HG03139 (cell line): ENCODE data around the gene ZFAND3.
"Not testable (repeated sequence)": the region's sequence is repeated elsewhere in the genome, so short reads cannot be mapped to it uniquely, and the experiment has no call there.

Source experiments
- ATAC-seq: cut with Tn5 transposase; IDR thresholded peaks from one replicate; pipeline ENCODE4 v1.9.1; 2021; ENCODE audit not compliant: unreplicated experiment

Gene ZFAND3

GRCh38 chr6:37862430-37862829 lies 42.9 kb downstream of the ZFAND3 start:
- ATAC-seq: no peak

GRCh38 chr6:37862992-37863391 lies 43.5 kb downstream of the ZFAND3 start:
- ATAC-seq: no peak

- no peak for ATAC-seq
Measured at GRCh38 chr6:37864250-37864649, 44.7 kb downstream of the ZFAND3 start.

DNA sequence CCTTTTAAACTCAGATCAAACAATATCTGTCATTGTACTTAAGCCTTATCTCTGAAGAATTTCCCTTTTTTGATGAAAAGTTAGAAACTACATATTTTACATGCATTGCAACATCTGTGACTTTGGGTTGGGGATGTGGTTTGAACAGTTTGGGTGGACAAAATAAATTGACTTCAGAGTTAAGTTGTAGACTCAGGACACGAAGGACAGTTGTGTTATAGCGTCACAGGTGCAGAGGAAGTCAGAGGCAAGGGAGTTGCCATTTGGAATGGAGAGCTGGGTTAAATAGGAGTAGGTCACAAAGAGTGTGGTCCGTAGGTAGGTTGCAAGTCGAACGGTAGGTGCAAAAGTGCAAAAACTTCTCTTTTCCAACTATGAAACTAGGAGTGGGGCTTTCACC lies 46.0 kb downstream of the ZFAND3 start:
- no peak for ATAC-seq

DNA sequence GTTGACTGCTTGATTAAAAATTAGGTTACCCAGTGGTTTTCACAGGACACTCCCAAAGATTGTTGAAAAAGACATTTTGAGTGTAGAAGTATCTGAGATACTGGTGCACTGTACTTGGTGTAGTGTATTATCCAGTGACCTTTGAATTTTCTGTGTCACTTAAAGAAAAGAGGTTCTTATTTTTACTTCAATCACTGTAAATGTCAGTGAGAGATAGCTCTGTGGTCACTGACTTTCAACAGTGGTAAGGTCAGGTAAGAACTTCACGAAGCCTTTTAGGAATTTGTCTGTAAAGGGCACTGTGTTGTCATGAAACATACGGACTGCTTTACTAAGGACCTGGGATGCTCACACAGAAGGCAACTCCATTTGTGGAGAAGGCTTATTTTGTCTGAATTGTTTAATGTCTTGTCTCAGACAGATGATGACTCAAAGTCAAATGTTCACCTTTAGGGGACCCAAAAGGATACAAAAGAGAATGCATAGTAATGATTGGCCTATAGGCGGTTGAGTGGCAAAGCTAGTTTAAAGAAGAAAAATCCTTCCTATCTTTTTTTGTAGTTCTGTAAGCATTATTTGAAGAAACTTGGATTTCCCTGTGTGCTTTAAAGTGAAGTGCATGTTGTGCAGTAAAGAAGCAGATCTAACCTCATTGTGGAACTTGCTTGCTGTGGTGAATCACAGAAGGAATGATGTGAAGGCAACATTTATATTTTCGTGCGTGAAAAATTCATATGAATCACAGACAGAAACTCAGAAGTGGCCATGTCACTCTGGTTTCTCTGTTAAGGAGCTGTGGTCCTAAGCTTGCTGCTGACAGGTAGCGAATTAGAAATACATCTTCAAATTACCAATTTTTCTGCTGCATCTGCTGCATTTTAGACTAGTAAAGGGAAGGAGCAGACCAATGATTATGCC lies 47.3 kb downstream of the ZFAND3 start:
- ATAC-seq: no peak

GRCh38 chr6:37867756-37868446 lies 48.4 kb downstream of the ZFAND3 start:
- ATAC-seq: no peak

DNA sequence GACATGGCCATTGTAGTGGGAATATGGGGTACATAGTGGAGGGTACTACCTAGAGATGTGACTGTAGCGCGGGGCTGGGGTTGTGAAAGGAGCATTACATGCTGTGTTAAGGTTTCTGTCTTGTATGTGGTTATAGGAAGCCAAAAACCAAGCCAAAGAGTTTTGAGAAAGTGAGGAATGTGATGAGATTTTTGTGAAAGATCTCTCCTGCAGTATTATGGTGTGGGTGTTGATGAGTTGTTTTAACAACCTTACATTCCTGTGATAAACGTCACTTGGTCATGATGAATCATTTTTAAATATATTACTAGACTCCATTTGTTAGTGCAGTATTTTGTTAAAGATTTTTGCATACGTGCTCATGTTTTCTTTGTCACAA lies 48.9 kb downstream of the ZFAND3 start:
- ATAC-seq: no peak

DNA sequence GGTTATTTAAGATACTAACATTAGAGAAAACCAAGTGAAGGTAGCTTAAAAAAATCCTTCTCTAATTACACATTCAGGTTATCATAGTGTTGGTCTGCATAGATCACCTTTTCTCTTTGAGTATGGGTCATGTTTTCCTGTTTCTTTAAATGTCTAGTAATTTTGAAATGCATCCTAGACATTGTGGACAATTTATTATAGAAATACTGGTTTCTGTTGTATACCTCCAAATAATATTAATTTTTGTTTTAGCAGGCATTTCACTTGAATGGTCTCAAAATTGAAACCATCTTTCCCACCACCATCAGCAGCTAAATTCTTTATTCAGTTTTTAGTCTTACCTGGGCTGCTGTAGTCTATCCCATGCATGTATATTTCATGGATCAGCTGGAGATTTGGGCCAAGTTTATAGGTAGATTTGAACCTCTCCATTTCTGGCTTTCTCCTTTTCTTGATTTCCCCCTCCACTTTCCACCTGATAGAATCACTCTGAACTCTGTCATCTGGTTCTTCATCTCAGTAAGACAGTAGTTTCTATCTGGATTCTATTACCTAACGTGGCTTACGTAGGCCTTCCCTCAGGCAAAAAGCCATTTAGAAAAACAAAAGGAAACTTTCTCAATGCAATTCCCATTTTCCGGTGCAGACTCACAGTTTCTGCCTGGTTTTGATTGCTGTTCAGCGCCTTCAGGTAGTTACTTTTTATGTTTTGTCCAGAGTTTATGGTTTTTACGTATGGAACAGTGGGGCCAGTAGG lies 52.3 kb downstream of the ZFAND3 start:
- ATAC-seq: no peak

DNA sequence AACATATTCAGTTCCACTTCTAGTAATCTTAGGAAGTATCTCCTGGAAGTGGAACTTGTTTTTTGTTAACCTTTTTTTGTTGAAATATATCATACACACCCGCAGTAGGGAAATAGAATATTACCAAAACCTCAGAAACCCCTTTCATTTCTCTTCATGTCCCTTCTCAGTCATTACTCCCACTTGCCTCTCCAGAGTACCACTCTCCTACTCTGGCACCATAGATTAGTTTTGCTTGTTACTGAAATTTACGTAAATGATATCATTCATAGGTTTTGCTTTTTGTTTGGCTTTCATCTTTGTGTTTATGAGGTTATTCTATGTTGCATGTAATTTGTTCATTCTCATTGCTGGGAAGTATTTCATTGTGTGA lies 52.8 kb downstream of the ZFAND3 start:
- no peak for ATAC-seq

GRCh38 chr6:37874726-37875125 lies 55.2 kb downstream of the ZFAND3 start:
- ATAC-seq: no peak

DNA sequence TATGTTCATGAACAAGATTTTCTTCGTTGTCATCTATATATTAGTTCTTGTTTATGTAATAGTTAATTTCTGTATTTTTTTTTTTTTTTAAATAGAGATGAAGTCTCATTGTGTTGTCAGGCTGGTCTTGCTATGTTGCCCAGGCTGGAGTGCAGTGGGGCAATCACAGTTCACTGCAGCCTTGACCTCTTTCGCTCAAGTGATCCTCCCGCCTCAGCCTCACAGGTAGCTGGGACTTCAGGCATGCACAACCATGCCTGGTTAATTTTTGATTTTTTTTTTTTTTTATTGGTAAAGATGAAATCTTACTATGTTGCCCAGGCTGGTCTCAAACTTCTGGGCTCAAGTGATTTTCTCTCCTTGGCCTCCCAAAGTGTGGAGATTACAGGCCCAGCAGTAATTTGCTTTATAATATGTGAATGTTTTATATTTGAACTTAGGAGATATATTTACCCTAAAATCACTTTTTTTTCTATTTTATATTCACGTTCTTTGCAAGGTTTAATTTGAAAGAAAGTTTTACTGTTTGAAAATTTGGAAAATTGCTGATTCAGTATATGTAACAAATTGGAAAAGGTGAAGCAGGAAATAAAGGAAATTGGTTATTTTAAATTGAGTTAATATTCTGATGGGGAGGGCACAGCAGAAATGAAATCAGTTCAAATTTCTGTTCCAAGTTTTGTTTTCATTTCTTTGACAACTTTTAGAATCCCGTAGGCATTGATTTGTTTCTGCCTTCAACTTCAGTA lies 56.2 kb downstream of the ZFAND3 start:
- ATAC-seq: no peak

- no peak for ATAC-seq
Measured at GRCh38 chr6:37876843-37877242, 57.3 kb downstream of the ZFAND3 start.

DNA sequence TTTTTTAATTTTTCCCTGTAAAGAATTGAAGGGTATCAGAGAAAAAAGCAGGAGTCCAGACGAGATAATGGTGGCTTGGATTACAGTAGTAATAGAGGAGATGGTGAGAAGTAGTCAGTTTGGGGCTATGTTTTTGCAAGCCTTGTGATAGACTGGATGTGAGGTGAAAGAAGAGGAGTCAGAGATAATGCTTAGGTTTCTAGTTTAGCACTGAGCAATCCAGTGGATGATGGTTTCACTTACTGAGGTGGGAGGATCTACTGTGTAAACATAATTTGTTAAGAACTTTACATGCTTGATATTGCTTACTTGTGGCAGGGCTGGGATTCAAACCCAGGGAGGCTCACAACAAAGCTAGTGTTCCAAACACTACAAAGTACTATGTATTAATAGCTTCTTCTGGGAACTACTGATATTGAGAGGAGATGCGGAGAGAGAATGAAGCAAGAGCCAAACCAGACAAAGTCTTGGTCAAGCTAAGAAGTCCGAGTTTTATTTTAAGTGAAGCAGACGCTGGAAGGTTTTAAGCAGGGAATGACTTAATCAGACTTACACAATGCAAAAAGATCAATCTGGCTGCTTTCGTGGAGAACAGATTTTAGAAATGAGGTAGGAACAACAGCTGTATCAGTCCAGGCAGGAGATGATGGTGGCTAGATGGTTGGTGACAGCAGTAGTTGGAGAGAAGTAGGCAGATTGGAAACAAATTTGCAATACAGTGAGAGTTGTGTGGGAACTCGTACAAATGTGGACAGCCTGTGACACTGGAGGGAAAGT lies 58.0 kb downstream of the ZFAND3 start:
- ATAC-seq: no peak

DNA sequence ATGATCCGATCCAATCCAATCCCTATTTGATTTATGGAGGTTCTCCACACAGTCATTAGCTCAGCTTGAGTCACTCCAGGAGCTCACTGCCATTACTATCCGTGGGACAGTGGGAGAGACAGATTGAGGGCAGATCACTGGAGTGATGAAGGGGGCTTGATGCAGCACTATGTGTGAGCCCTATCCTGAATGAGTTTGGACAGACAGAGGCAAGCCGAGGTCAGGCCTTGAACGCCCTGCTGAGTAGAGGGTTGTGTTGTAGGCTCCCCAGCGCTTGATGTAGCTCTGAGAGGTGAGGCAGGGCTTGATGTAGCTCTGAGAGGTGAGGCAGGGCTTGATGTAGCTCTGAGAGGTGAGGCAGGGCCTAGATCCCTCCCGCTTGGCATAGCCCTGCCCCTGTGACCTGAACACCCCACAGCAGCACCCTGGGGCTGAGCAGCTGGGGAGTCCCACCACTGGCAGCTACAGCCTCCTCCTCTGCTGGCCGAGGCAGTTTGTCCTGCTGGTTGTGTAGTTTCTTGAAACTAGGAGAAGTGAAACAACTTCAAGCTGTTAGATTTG lies 58.7 kb downstream of the ZFAND3 start:
- no peak for ATAC-seq

DNA sequence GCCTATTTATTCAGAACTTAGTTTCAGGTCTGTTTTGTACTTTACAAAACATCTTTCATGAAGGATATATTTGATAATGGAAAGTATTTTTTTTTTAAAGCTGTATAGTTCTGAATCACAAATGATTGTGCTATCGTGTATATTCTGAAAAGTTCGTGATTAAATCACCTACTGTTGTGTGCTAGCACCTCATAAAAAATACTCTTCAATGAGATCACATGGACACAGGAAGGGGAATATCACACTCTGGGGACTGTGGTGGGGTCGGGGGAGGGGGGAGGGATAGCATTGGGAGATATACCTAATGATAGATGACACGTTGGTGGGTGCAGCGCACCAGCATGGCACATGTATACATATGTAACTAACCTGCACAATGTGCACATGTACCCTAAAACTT lies 61.1 kb downstream of the ZFAND3 start:
- ATAC-seq: not testable (repeated sequence)

GRCh38 chr6:37882292-37882691 lies 62.8 kb downstream of the ZFAND3 start:
- ATAC-seq: no peak

DNA sequence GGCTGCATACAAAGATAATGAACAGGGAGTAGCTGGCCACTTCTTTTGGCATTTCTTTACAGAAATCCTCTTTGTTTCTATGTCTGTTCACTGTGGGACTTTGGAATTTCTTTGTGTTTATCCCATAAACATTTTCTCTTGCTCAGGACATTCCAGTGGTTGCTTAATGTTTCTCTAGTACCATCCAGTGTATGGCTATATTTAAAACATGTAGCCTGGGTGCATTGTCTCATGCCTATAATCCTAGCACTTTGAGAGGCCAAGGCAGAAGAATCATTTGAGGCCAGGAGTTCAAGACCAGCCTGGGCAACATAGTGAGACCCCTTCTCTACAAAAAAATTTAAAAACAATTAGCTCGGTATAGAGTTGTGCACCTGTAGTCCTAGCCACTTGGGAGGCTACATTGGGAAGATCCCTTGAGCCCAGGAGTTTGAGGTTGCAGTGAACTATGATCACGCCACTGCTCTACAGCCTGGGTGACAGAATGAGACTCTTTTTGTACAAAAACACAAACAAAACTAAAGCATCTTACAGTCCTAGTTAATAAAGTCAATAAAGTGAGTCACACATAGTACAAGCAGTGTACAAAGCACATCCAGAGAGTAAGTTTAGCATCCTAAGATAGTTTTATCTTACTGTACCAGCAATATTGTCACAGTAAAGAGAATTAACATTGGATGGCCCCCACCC lies 63.3 kb downstream of the ZFAND3 start:
- no peak for ATAC-seq

DNA sequence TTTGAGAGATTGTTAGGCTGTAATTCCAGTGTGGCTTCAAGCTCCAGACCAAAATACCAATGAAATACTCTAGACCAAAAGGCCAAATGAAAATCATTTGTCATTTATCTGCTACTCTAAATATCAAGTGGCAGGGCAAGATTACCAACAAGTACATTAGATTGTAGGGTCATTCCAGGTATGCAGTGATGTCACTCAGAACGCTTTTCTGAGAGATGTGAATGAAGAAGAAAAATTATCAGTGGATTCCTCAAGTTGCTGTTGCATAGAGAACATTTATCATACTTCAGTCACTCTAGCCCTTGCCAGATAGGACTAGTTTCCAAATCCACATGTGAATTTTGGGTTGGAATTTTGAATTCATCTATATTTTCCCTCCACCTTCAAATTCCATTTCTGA lies 65.0 kb downstream of the ZFAND3 start:
- ATAC-seq: no peak

DNA sequence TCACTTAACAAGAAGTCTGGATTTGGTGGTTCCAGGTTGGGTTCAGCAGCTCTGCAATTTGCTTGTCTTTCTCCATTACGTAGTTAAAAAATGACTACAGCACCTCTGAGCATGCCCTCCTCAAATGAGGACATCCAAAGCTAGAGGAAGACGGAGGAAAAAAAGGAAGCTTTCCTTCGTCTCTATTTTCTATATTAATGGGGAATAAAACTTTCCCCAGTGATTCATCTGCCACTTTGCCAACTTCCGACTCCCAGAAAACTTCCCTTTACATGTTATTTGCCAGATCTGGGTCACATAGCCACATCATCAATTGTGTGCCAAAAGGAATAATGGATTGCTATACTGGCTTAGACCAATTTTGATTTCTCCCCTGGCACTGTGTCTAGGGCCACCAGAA lies 69.5 kb downstream of the ZFAND3 start:
- no peak for ATAC-seq
